ENCODE data around the gene PLSCR5.

Gene PLSCR5

DNA sequence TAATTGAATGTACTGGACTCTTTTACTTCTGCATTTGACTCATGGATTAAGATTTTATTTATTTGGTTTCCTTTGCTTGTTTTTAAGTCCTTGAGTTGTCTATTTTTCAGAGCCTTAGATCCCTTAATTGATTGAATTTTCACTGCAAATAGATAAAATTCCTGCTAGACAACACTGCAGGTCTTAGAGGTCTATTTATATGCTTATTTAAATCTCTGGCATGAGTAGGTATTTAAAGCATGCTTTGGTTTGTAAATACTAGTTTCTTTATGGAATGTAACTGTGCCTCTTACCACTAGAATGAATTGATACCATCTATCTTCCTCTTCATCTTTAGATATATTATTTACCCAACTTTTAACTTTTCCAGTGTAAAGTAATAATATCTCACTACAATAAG is 20.0 kb downstream of the PLSCR5 start:
- no peak for DNase-seq (ENCODE audit: low read depth in 2 of 2)

DNA sequence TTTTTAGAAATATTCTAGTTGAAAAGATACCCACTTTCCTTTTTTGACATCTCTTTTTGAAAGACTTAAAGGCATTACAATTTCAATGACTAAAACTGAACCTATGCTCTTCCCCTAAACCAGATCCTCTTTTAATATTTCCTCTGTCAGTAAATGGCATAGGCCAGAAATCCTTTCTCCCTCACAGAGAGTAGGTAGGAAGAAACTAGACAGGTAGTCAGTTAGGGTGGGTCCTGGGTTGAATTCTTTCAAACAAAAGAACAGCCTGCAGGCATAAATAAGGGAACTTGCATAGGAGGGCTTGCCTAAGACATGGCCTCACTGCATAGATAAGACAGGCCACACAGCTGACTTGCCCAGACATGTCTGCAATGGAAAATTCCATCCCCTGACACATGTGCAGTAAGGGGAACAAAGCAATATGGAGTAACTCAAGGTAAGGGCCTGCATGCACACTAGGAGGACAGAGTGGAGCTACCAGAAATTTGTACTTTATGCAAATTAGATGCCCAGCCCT is 23.1 kb downstream of the PLSCR5 start:
- DNase-seq (ENCODE audit: low read depth in 2 of 2): no peak

DNA sequence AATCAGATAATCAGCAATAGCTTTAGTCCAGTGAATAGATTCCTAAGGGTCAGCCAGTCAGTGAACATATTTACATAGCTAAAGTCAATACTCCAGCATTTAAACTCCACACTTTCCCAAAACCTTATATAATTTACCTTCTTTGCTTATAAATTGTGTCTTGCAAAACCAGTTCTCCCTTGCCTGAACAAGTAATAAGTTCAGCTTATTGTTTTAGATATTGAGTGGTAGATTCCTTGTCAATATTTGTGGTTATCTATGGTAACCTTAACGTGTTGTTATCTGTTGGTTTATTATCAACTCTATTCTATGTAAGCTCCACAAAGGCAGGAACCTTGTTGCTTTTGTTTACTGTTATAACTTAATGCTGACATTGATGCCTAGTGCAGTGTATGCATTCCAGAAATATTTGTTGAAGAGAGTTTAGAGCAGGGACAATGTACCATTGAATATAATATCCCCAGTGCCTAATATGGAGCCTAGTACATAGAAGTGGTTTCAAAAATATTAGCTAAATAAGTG is 24.0 kb downstream of the PLSCR5 start:
- DNase-seq (ENCODE audit: low read depth in 2 of 2): no peak

DNA sequence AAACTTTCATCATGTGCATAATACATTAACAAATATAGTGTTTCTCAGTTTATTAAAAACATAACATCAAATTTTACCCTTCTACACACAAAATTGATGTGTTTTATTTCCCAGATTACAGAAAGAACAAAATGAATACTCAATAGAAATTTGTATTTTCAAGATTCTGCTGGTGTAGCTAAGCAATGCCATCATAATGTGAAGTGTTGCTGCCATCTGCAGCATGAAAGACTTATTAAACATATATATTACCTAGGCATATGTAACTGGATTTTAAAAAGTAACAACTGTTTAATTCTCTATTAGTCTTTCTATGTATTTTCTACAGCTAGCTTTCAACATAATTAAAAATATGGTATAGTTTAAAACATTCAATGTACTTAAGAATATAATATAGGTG is 27.5 kb downstream of the PLSCR5 start:
- DNase-seq (ENCODE audit: low read depth in 2 of 2): peak in 1 of 2 donors; percentile 12

DNA sequence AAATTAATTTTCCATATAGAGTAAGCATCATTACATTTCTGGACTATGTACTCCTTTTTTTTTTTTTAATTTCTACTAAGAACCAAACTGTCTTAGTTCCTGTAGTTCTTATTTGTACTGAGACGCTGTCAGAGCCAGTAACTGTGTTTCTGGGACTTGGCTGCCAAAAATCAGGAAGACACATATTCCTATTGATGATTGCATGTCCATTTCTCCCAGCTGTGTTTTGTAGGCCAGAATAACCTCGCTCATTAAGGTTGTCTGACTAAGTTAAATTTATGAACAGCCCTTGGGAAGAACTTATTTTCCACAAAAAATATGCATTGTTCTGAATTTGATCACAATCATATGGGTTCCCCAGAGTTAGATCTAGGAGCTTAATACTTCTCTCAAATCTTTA is 29.5 kb downstream of the PLSCR5 start:
- DNase-seq (ENCODE audit: low read depth in 2 of 2): no peak

DNA sequence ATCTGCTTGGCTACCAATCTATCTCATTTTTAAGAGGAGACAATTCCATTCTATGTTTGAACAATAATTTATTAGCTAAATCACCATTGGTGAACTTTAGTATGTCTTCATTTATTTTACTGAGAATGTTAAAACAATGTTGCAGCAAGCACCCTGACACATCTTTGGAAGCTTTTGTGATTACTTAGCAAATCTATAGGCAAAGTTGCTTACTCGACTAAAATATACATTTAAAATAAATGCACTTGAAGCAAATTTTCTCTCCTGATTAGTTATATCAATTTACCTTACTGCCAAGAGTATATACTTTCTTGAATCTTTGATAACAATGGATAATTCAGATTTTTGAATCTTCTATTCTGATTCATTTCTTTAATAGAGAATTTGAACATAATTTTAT is 31.0 kb downstream of the PLSCR5 start:
- DNase-seq (ENCODE audit: low read depth in 2 of 2): no peak

DNA sequence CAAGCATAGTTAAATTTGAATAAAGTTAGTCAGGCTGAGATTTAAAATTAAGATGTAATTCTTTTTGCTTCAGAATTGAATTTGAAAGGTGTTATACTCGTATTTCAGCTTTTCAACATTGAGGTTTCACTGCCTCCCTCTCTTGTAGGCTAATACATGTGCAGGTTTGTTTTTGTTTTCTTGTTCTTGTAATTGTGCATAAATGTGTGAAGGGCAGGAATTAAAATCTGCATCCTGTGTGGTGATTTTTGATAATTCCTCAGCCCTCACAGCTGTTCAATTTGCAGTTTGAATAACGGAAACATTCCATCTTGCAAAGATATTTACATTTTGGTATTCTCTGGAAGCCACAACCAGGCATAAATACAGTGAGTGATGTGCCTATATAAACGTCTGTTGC is 35.8 kb downstream of the PLSCR5 start:
- no peak for DNase-seq (ENCODE audit: low read depth in 2 of 2)

DNA sequence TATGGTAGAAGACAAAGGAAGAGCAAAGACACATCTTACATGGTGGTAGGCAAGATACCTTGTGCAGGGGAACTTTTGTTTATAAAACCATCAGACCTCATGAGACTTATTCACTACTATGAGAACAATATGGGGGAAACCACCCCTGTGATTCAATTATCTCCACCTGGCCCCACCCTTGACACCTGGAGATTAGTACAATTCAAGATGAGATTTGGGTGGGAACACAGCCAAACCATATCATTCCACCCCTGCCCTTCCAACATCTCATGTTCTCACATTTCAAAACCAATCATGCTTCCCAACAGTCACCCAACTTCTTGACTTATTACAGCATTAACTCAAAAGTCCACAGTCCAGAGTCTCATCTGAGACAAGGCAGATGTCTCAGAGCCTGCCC is 39.0 kb downstream of the PLSCR5 start:
- DNase-seq (ENCODE audit: low read depth in 2 of 2): no peak

DNA sequence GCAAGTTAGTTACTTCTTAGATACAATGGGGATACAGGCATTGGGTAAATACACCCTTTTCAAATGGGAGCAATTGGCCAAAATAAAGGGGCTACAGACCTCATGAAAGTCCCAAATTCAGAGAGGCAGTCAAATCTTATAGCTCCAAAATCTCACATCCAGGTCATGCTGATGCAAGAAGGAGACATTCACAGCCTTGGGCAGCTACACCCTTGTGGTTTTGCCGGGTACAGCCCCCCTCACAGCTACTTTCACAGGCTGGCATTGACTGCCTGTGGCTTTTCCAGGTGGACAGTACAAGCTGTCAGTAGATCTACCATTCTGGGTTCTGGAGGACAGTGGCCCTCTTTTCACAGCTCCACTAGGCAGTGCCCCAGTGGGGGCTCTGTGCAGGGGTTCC is 43.3 kb downstream of the PLSCR5 start:
- no peak for DNase-seq (ENCODE audit: low read depth in 2 of 2)

DNA sequence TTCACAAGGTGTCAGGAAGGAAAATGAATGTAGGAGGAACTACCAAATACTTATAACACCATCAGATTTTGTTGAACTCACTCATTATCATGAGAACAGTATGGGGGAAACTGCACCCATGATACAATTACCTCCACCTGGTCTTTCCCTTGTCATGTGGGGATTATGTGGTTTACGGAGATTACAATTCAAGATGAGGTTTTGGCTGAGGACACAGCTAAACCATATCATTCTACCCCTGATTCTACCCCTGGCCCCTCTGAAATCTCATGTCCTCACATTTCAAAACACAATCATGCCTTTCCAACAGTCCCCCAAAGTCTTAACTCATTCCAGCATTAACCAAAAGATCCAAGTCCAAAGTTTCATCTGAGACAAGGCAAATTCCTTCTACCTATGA is 43.7 kb downstream of the PLSCR5 start:
- DNase-seq (ENCODE audit: low read depth in 2 of 2): no peak

DNA sequence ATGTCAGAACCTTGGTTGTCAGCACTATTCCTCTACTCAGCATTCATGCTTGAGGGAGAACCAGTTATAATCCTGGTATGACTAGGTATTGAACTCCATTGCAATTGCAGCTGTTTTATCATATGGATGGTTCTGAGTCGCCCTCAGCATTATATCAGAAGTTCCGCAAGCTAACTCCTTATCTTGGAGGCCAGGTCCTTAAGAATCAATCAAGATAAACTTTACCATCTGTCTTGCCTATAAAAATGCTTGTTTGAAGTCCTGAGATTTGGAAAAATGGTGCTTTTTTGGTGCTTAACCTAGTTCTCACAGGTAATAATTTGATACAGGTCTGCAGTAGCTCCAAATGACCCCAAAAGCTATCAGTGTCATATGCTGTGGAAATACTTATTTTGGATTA is 44.5 kb downstream of the PLSCR5 start:
- no peak for DNase-seq (ENCODE audit: low read depth in 2 of 2)

DNA sequence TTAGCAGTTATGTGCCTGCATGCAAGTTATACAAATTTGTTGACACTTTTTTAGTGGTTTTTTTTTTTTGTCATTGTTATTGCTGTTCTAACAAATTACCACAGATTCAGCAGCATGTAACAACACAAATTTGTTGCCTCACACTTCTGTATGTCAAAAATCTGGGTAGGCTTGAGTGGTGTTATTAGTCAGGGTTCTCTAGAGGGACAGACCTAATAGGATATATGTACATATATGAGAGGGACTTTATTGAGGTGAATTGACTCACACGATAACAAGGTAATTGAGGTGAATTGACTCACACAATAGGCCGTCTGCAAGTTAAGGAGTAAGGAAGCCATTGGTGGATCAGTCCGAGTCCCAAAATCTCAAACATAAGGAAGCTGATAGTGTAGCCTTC is 45.8 kb downstream of the PLSCR5 start:
- DNase-seq (ENCODE audit: low read depth in 2 of 2): no peak

DNA sequence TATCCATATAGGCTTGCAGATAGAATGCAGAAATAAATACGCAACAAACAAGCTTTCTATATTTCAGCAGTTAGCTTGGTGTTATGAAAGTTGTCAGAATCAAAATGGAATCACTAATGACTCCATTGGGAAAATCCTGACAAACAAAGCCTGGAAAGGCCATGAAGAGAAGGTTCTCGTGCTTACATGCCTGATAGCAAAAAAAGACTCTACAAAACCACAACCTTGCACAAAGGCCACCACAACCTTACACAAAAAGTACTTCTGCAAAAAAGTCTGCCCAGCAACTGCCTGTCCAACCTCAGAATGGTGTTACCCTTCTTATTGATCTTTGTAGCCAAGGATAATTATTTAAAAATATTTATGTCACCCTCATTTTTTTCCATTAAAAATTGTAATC is 46.4 kb downstream of the PLSCR5 start:
- DNase-seq (ENCODE audit: low read depth in 2 of 2): no peak

DNA sequence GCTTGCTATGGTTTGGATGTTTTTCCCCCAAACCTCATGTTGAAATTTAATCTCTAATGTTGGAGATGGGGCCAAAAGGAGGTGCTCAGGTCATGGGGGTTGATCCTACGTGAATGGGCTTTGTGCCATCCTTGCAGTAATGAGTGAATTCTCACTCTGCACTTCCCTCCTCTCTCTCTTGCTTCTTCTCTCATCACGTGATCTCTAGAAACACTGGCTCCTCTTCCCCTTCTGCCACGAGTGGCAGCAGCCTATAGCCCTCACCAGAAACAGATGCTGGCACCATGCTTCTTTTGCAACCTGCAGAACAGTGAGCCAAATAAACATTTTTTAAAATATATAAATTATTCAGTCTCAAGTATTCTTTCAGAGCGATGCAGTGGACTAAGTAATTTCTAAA is 47.4 kb downstream of the PLSCR5 start:
- no peak for DNase-seq (ENCODE audit: low read depth in 2 of 2)

DNA sequence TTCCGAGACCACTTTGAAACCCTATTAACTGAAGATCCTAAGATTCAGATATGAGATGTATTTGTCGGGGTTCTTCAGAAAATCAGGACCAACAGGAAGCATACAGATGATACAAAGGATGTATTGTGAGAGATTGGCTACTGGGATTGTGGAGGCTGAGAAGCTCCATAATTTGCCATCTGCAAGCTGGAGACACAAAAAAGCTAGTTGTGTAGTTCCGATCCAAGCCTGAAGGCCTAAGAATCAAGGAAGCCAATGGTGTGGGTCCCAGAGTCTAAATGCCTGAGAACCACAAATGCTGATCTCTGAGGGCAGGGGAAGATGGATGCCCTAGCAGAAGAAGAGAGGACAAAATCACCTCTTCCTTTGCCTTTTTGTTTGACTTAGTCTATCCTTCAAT is 49.8 kb downstream of the PLSCR5 start:
- no peak for DNase-seq (ENCODE audit: low read depth in 2 of 2)

DNA sequence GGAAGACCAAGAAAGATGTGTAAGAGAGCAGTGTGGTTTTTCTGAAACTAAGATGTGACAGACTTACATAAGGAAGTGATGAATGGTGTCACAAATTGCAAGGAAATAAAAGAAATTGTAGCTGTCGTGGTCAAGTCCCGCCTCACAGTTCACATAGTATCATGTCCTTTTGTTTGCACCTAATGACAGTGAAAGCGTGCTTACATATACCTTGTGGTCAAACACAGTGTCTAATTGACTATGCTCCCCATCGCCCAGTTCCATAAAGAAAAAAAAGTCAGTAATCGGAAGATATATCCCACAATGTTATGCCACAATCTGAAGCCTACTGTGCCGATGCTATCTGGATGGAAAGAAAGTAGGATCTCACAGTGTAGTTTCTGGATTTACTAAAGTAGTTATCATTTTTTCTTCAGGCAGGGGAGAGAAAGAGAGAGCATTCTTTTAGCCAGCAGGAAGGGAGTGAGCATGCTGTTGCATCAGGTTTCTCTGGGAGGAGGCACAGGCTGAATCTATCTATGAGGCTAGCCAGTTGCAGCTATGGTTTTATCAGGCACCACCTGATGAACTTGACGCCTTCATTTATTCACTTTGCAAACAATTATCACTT is 50.9 kb downstream of the PLSCR5 start:
- no peak for DNase-seq (ENCODE audit: low read depth in 2 of 2)

DNA sequence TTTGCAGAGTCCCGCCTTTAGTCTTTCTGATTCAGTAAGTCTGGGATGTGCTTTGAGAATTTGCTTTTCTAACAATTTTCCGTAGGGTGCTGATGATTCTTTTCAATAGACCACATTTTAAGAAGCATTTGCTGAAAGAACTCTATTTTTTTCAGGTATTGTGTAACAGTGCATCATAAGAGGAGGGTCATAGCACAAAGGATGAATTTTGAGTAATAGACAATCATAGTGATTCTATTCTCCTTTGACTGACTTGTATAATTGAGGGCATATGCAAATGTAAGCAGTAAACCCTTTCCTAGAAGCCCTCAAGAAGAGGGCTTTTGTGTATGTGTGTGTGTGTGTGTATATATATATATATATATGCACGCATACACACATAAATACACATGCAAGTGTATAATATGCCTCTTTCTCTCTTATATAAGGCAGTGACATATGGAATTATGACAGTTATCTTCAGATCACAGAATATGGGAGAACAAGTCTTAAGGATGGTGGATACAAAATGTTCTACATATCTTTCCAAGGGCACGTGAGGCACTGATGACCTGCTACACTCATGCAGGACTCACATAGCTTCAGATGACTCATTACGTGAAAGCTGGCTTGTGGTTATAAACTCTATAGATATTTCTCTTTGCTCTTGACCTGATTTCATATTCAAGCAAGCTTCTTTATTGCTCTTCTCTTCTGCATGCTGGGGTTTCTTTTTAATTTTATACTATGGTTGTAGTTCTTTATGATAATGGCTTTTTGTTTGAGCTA is 54.2 kb downstream of the PLSCR5 start:
- no peak for DNase-seq (ENCODE audit: low read depth in 2 of 2)

DNA sequence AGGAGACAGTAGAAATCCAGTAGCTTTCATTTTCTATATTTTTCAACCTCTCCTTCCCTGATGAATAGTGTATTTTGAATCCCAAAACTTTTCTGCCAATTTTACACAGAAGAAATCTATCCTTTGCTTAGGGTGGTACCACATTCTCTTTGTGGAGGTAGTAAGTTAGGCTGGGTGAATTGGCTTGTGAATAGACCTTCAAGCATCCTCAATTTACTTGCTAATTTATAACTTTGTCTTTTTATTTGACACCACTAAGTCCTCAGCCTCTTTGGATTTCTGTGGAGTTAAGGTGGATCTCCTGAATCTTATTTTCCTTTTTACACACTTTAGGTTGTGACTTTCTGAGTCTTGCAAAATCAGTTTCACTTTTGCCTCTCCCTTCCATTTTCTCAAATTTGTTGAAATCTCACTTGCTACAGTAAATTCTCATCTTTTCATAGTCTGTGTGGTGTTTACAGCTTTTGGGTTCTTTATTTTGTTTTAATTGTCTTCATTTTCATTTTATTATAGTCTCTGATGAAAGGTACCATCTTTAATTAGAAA is 55.0 kb downstream of the PLSCR5 start:
- no peak for DNase-seq (ENCODE audit: low read depth in 2 of 2)

DNA sequence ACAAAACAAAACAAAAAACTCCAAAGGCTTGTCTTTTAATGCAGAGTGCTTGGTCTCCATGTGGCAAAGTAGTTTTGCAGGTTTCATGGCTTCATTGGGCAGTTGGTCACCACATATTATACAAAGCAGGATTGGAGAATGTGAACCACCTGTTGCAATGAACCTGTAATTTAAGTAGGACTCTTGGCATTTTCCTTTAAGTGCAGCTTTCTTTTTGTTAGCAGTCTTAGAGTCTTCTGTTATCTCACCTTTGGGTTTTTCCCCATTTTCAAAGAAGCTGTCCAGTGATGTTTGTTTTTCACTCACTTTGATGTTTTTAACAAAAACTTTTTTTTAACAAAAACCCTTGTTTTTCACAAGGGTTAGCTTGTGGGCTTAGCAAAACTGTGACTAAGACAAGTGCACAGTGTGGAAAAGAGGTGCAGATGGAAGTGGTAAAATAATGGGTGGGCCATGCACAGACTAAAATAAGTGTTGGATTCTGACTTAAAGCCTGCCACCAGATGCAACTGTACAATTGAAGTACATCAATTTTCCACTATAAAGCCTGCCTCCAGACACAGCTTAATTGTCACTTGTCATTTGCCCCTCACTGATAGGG is 57.8 kb downstream of the PLSCR5 start:
- DNase-seq (ENCODE audit: low read depth in 2 of 2): no peak

DNA sequence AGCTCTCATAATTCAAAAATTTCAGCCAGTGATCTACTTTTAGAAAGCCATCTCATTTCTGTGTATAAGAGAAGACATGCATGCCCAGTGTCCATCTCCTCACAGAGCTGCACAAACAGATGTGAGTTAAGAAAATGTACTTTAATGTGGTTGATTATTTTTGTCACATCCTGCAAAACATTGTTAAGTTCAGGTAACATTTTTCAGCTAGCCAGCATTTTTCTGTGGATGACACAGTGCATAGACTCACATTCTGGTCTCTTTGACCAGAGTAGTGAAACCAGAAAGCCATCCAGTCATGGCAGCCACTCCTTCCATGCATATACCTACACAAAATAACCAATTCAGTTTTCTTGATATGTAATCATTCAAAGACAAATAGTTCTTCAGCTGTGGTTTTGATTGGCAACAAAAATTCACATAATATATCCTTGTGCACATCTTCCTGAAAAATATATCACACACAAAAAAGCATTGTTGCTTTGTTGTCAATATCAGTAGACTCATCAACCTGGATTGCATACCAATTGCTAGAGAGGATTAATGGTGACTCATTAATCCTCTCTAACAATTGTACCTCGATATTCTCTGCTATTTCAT is 58.7 kb downstream of the PLSCR5 start:
- DNase-seq (ENCODE audit: low read depth in 2 of 2): no peak

DNA sequence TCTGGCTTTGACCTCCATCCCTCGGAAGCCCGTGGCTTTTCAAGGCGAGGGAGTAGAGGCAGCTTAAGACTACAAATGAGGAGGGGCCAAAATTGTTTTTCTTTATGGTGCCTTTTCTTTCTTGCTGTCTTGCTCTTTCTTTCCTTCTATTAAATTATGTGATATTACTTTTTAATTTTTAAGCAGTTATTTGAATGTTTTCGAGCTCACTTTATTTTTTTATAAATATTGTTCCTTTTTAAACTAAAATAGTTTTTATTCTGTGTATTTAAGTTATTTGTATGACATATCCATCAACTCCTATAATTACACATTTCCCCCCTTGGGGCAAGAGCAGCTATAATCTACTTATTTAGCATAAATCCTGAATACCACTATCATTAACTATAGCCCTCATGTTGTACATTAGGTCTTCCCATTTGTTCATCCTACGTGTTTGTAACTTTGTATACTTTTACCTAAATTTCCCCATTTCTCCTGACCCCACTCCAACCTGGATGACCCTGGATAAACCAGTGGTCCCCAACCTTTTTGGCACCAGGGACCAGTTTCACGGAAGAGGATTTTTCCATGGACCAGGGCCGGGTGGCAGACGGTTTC is 60.1 kb downstream of the PLSCR5 start:
- no peak for DNase-seq (ENCODE audit: low read depth in 2 of 2)
